GM18520 (cell line): ENCODE measurements around the gene MATK.
"Not testable (repeated sequence)": the region's sequence is repeated elsewhere in the genome, so short reads cannot be mapped to it uniquely, and the experiment has no call there.

Experiments
- ATAC-seq: cut with Tn5 transposase; IDR thresholded peaks from one replicate; pipeline ENCODE4 v1.9.1; 2021; ENCODE audit not compliant: unreplicated experiment

MATK gene

GRCh38 chr19:3771000-3771905 is 14.9 kb downstream of the MATK start:
- no peak for ATAC-seq

- ATAC-seq, result no peak
These were observed 15.8 kb downstream of the MATK start for GRCh38 chr19:3770136-3770999.

GRCh38 chr19:3769494-3769893 is 16.7 kb downstream of the MATK start:
- ATAC-seq, result no peak

GRCh38 chr19:3768748-3769099 is 17.5 kb downstream of the MATK start:
- ATAC-seq, result no peak

GRCh38 chr19:3768015-3768747 is 18.0 kb downstream of the MATK start:
- ATAC-seq, result no peak

GRCh38 chr19:3767050-3767449 is 19.1 kb downstream of the MATK start:
- ATAC-seq, result no peak

- no peak for ATAC-seq
These were observed 19.7 kb downstream of the MATK start for GRCh38 chr19:3766520-3766919.

GRCh38 chr19:3765757-3766156 is 20.4 kb downstream of the MATK start:
- not testable (repeated sequence) for ATAC-seq

GRCh38 chr19:3765121-3765520 is 21.1 kb downstream of the MATK start:
- ATAC-seq, result no peak

GRCh38 chr19:3762501-3763459 is 23.4 kb downstream of the MATK start, which contains the start of gene MRPL54:
TSS of gene MRPL54 (plus strand) at chr19:3762682. CDS start at chr19:3762701, 19 bp downstream.
- ATAC-seq, result peak; percentile 70

- no peak for ATAC-seq
These were observed 24.1 kb downstream of the MATK start for GRCh38 chr19:3762130-3762473.

- ATAC-seq, result peak; percentile 36
These were observed 24.6 kb downstream of the MATK start, which contains the start of gene APBA3 for GRCh38 chr19:3761382-3762129. TSS of gene APBA3 (minus strand) at chr19:3761692. CDS start at chr19:3760264, 1,428 bp downstream.

- ATAC-seq, result no peak
These were observed 25.3 kb downstream of the MATK start for GRCh38 chr19:3760871-3761361.

GRCh38 chr19:3759482-3760254 is 26.5 kb downstream of the MATK start:
- ATAC-seq, result no peak

GRCh38 chr19:3758297-3758696 is 27.9 kb downstream of the MATK start:
- not testable (repeated sequence) for ATAC-seq

- not testable (repeated sequence) for ATAC-seq
These were observed 28.5 kb downstream of the MATK start for GRCh38 chr19:3757705-3758104.

GRCh38 chr19:3753631-3754410 is 32.4 kb downstream of the MATK start:
- no peak for ATAC-seq

GRCh38 chr19:3752492-3752891 is 33.7 kb downstream of the MATK start:
- ATAC-seq, result no peak
